ENCODE data around the gene FAM20C.

GRCh38 chr7:167090-167855 lies 25.1 kb upstream of the FAM20C start:
- TF ChIP-seq CTCF (IDR thresholded peaks at IDR 0.05), result no peak
- TF ChIP-seq POLR2A (IDR thresholded peaks at IDR 0.05), result no peak

Measured in suprapubic skin (tissue), 3 donors.